Natural killer cell (primary cell): ENCODE data around the gene TRRAP. TPM values are rescaled to one million over a fixed set of nuclear protein-coding genes. Genes with fewer than 3 reads are reported as not detected.

ENCODE experiments used
- ATAC-seq, 3 donors: fragments of 150-1000 bp in 2 of 3; fragments of 200-7000 bp in 1 of 3; cut with Tn5 transposase; 1 replicate in 1 of 3; 2 replicates in 2 of 3; pipeline ENCODE4 v1.10.0; 2021; ENCODE audit warnings: mild to moderate bottlenecking in 2 of 3, moderate library complexity in 2 of 3
- DNase-seq, 2 donors: peaks; one replicate each; pipeline versions ENCODE4 v3.0.0 to v3.0.0-alpha.2; 2013 to 2021; ENCODE audit warnings: mixed read lengths in 1 of 2
- H3K27ac ChIP-seq: one replicate; pipeline ENCODE4 v1.5.1; 2013; ENCODE audit warnings: mild to moderate bottlenecking, low read length
- H3K27me3 ChIP-seq: one replicate; pipeline ENCODE4 v1.6.1; 2013; ENCODE audit warnings: low read length; ENCODE audit not compliant: control insufficient read depth, insufficient read depth
- H3K36me3 ChIP-seq: one replicate; pipeline ENCODE4 v1.6.1; 2013; ENCODE audit warnings: low read length; ENCODE audit not compliant: control insufficient read depth, insufficient read depth
- H3K4me1 ChIP-seq: one replicate; pipeline ENCODE4 v1.6.1; 2013; ENCODE audit warnings: low read length; ENCODE audit not compliant: control insufficient read depth, insufficient read depth
- H3K4me3 ChIP-seq: one replicate; pipeline ENCODE4 v1.5.1; 2013; ENCODE audit warnings: low read length
- H3K9me3 ChIP-seq: one replicate; pipeline ENCODE4 v1.6.1; 2013; ENCODE audit warnings: low read length; ENCODE audit not compliant: control insufficient read depth, insufficient read depth
- H3K27ac Mint-ChIP-seq, 2 donors: one replicate each; pipeline ENCODE4 v1.8.0; 2022; ENCODE audit warnings: mild to moderate bottlenecking in 2 of 2, mixed read lengths in 2 of 2, moderate library complexity in 1 of 2
- H3K27me3 Mint-ChIP-seq, 2 donors: one replicate each; pipeline ENCODE4 v1.8.0; 2022; ENCODE audit warnings: low read depth in 2 of 2, mixed read lengths in 2 of 2
- H3K36me3 Mint-ChIP-seq: one replicate; pipeline ENCODE4 v1.8.0; 2022; ENCODE audit warnings: mixed read lengths
- H3K4me1 Mint-ChIP-seq, 2 donors: one replicate each; pipeline ENCODE4 v1.8.0; 2022; ENCODE audit warnings: mixed read lengths in 2 of 2
- H3K4me3 Mint-ChIP-seq: one replicate; pipeline ENCODE4 v1.8.0; 2022; ENCODE audit warnings: mild to moderate bottlenecking, moderate library complexity, mixed read lengths
- H3K9me3 Mint-ChIP-seq, 2 donors: one replicate each; pipeline ENCODE4 v1.8.0; 2022; ENCODE audit warnings: mixed read lengths in 2 of 2
- CTCF ChIP-seq: fragments of 200-600 bp; IDR thresholded peaks from one replicate; pipeline ENCODE4 v1.8.0; 2022; ENCODE audit warnings: antibody characterized with exemption
- WGBS: methylation state at CpG from one replicate; pipeline ENCODE4 v1.1.7; 2013; ENCODE audit warnings: missing lambda C conversion rate; ENCODE audit not compliant: insufficient coverage; 5-methylcytosine and 5-hydroxymethylcytosine counted together
- intact Hi-C: fragments of 100-400 bp; cut with micrococcal nuclease; formaldehyde crosslinking; loops from one replicate; pipeline ENCODE4 v1.14.2; 2022
- total RNA-seq, 4 donors: library from RNA; stranded (reverse); fragments of 120-200 nt in 1 of 4; gene quantifications; one replicate each; pipeline versions ENCODE4 v1.2.3 to v1.2.4, GENCODE V29; 2013 to 2022

Gene TRRAP
- total RNA-seq, 3 donors from 2014 or later (not counting 1 experiment from before 2014, with no cell fraction given): 45.4 to 62.9 (median 62.4) TPM

- Mint-ChIP-seq H3K27ac (no peak overlapping the region), H3K36me3 (no peaks in the 10 kb centered on the region), H3K4me3 (no peak overlapping the region), H3K27me3 (no peaks in the 10 kb centered on the region), H3K9me3 (no peaks in the 10 kb centered on the region), H3K4me1 (no peaks in the 10 kb centered on the region)
- Histone ChIP-seq H3K9me3 (no peaks in the 10 kb centered on the region), H3K4me1 (no peaks in the 10 kb centered on the region), H3K27me3 (no peaks in the 10 kb centered on the region), H3K4me3 (no peak overlapping the region), H3K27ac (no peak overlapping the region), H3K36me3 (no peaks in the 10 kb centered on the region)
- DNase-seq (no peak), ATAC-seq (no peak)
- intact Hi-C loops: no loop called here
- no peak for TF ChIP-seq CTCF
- WGBS: 94% methylated on average over 2 of the region's 2 CpGs
Observed at GRCh38 chr7:98833022-98833421, 45.3 kb upstream of the TRRAP start.

GRCh38 chr7:98834949-98835348, 43.4 kb upstream of the TRRAP start:
- DNase-seq (no peak), ATAC-seq (no peak)
- no peak overlapping the region for H3K4me3 ChIP-seq
- H3K4me1 ChIP-seq: no peaks in the 10 kb centered on the region
- Mint-ChIP-seq H3K4me1 (no peaks in the 10 kb centered on the region), H3K9me3 (no peaks in the 10 kb centered on the region), H3K27me3 (peaks cover 0 to 3% of the 10 kb centered on the region in 2 donors), H3K36me3 (no peaks in the 10 kb centered on the region), H3K4me3 (no peak overlapping the region), H3K27ac (no peak overlapping the region)
- H3K27me3 ChIP-seq: no peaks in the 10 kb centered on the region
- H3K27ac ChIP-seq: no peak overlapping the region
- intact Hi-C loops: no loop called here
- TF ChIP-seq CTCF: no peak
- H3K9me3 ChIP-seq: no peaks in the 10 kb centered on the region
- WGBS: 80% methylated on average over 8 of the region's 8 CpGs
- no peaks in the 10 kb centered on the region for H3K36me3 ChIP-seq

DNA sequence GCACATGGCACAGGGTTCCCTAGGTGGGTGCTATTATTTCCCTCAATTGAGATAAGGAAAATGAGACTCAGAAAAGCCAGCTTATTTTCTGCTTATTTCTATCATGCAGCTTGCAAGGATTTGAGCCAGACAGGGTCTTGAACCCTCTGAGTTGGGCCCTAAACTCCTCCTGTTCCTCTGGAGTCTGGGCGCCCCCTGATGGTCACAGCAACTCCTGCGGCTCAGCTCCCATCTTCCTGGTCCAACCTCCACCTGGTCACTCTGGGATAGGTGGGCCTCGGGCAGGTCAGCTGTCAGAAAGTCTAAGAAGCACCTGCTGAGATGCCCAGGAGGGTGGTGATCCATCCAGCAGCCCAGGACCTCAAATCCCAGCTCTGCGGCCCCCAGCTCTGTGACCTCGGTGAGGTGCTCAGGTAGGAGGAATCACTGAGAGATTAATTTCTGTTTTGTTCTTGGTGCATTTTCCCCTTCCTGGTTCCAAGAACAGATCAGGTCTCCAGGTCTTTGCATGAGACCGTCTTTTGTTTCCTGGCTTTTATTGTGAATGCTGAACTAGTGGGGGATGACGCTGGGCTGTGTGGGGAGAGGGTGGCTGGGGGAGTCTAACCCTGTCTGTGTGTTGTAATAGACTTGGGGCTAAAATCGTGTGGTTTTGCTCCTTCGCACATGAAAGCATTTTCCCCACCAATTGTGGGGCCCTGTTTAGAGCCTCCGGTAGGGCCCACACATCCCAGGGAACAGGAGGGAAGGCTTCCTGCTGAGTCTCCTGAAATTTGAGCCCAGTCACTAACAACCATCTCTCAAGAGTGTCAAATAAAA, 41.3 kb upstream of the TRRAP start:
- Mint-ChIP-seq H3K4me3 (no peak overlapping the region), H3K4me1 (no peaks in the 10 kb centered on the region), H3K36me3 (no peaks in the 10 kb centered on the region), H3K27ac (no peak overlapping the region), H3K9me3 (no peaks in the 10 kb centered on the region), H3K27me3 (peaks cover 0 to 3% of the 10 kb centered on the region in 2 donors)
- no peaks in the 10 kb centered on the region for H3K9me3 ChIP-seq
- intact Hi-C loops: no loop called here
- WGBS: 30% methylated on average over 9 of the region's 10 CpGs
- no peaks in the 10 kb centered on the region for H3K27me3 ChIP-seq
- DNase-seq (peak in 1 of 2 donors; percentile 17), ATAC-seq (no peak)
- H3K27ac ChIP-seq: no peak overlapping the region
- H3K4me3 ChIP-seq: no peak overlapping the region
- no peaks in the 10 kb centered on the region for H3K36me3 ChIP-seq
- peak; percentile 15 for TF ChIP-seq CTCF
- no peaks in the 10 kb centered on the region for H3K4me1 ChIP-seq

- DNase-seq: no peak
- Histone ChIP-seq H3K9me3 (no peaks in the 10 kb centered on the region), H3K27me3 (no peaks in the 10 kb centered on the region), H3K27ac (no peak overlapping the region), H3K4me1 (no peaks in the 10 kb centered on the region), H3K4me3 (no peak overlapping the region), H3K36me3 (no peaks in the 10 kb centered on the region)
- Mint-ChIP-seq H3K4me3 (no peak overlapping the region), H3K4me1 (no peaks in the 10 kb centered on the region), H3K27me3 (peaks cover 0 to 3% of the 10 kb centered on the region in 2 donors), H3K36me3 (no peaks in the 10 kb centered on the region), H3K27ac (no peak overlapping the region), H3K9me3 (no peaks in the 10 kb centered on the region)
- ATAC-seq: no peak
- 66% methylated on average over 5 of the region's 5 CpGs for WGBS
- intact Hi-C loops: no loop called here
- TF ChIP-seq CTCF: no peak
Observed at GRCh38 chr7:98837630-98837972, 40.7 kb upstream of the TRRAP start.
